ENCODE data around the gene MBD2. TPM values are rescaled to one million over a fixed set of nuclear protein-coding genes. Genes with fewer than 3 reads are reported as not detected.

Gene MBD2
- total RNA-seq, 1 experiment from 2014 or later, result 53.3 TPM

DNA sequence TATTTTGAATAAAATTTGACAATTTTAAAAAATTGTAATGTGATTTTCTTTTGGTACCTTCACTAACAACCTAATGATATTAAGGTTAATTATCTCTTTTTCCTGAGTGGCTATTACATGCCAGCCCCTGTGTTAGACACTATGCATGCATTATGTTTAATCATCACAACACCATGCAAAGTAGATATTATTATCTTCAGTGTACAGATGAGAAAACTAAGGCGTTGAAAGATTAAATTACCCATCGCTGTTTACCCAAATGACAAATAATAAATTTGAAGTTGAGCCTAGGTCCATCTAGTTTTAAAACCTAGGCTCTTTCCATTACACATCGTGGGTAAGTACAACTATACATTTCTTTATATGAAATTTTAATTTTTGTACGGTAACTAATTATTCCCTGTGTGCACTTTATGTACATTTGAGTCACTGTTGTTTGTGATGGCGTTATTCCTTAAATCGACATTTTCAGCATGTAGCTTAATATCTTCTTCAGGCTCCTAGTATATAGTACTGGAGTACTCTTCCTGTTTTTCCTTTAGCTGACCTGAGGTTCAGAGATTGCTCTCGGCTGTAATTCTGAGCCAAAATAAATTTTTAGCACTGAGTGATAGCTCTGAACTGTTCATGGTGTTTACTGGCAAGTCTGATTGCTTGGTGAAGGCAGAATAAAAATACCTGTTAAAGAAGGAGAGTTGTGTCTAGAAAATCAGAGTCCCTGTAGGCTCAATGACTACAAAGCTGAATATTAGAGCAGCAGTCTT lies 13.9 kb upstream of the MBD2 start:
- Histone ChIP-seq H3K27me3 (ENCODE audit: control insufficient read depth, insufficient read depth, low read length) (no peaks in the 10 kb centered on the region), H3K9me3 (ENCODE audit: control insufficient read depth, insufficient read depth, low read depth, low read length) (no peaks in the 10 kb centered on the region), H3K4me1 (ENCODE audit: control insufficient read depth, insufficient read depth, low read length) (no peaks in the 10 kb centered on the region), H3K4me3 (ENCODE audit: low read depth in 2 of 2, low read length in 2 of 2) (no peak overlapping the region), H3K36me3 (ENCODE audit: control insufficient read depth, insufficient read depth, low read length) (no peaks in the 10 kb centered on the region), H3K27ac (ENCODE audit: low read length) (no peak overlapping the region)
- in situ Hi-C loops (cut with HindIII; ENCODE audit: low pct_unique_long_range_greater_than_20kb, low sequenced_read_pairs), result no loop called here
- intact Hi-C loops (cut with micrococcal nuclease; ENCODE audit: unreplicated experiment), result no loop called here
- no peak for ATAC-seq
- TF ChIP-seq TCF7L2 (IDR thresholded peaks at IDR 0.05; ENCODE audit: low read depth, low read length) (no peak), SIN3A (IDR thresholded peaks at IDR 0.05; ENCODE audit: borderline replicate concordance, insufficient read depth, low read depth, low read length) (no peak), POLR2AphosphoS5 (IDR thresholded peaks at IDR 0.05; ENCODE audit: low read depth, low read length) (no peak)
- TF ChIP-seq, protein P1, sequence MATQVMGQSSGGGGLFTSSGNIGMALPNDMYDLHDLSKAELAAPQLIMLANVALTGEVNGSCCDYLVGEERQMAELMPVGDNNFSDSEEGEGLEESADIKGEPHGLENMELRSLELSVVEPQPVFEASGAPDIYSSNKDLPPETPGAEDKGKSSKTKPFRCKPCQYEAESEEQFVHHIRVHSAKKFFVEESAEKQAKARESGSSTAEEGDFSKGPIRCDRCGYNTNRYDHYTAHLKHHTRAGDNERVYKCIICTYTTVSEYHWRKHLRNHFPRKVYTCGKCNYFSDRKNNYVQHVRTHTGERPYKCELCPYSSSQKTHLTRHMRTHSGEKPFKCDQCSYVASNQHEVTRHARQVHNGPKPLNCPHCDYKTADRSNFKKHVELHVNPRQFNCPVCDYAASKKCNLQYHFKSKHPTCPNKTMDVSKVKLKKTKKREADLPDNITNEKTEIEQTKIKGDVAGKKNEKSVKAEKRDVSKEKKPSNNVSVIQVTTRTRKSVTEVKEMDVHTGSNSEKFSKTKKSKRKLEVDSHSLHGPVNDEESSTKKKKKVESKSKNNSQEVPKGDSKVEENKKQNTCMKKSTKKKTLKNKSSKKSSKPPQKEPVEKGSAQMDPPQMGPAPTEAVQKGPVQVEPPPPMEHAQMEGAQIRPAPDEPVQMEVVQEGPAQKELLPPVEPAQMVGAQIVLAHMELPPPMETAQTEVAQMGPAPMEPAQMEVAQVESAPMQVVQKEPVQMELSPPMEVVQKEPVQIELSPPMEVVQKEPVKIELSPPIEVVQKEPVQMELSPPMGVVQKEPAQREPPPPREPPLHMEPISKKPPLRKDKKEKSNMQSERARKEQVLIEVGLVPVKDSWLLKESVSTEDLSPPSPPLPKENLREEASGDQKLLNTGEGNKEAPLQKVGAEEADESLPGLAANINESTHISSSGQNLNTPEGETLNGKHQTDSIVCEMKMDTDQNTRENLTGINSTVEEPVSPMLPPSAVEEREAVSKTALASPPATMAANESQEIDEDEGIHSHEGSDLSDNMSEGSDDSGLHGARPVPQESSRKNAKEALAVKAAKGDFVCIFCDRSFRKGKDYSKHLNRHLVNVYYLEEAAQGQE (IDR thresholded peaks at IDR 0.05; ENCODE audit: insufficient read depth in 1 of 2, low read depth in 2 of 2, low read length in 1 of 2), result no peak
- TF ChIP-seq, protein P2, sequence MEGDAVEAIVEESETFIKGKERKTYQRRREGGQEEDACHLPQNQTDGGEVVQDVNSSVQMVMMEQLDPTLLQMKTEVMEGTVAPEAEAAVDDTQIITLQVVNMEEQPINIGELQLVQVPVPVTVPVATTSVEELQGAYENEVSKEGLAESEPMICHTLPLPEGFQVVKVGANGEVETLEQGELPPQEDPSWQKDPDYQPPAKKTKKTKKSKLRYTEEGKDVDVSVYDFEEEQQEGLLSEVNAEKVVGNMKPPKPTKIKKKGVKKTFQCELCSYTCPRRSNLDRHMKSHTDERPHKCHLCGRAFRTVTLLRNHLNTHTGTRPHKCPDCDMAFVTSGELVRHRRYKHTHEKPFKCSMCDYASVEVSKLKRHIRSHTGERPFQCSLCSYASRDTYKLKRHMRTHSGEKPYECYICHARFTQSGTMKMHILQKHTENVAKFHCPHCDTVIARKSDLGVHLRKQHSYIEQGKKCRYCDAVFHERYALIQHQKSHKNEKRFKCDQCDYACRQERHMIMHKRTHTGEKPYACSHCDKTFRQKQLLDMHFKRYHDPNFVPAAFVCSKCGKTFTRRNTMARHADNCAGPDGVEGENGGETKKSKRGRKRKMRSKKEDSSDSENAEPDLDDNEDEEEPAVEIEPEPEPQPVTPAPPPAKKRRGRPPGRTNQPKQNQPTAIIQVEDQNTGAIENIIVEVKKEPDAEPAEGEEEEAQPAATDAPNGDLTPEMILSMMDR (IDR thresholded peaks at IDR 0.05), result no peak
- CTCF ChIA-PET, result no interaction called here
- no peak for DNase-seq (ENCODE audit: low read depth, low spot score)
- POLR2A ChIA-PET, result no interaction called here
- no TSS peak for BruUV-seq (replicated peaks)

DNA sequence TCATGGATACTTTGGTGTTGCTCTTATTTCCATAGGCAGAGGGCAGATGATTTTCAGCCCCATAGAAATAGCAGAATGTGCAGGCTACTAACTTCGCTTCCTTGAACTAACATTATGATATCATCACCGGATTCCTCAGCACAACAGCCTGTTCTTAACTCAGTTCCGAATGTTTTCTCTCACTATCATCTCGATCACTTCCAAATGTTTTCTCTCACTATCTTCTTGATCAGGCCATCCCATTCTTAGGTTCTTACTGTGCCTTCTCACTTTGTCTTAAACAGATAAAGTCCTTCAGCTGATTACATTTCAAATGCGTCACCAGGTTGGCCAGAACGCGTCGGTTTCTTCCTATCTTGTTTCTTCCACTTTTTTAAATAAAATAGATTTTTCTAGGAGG lies 11.4 kb upstream of the MBD2 start:
- H3K27ac ChIP-seq (ENCODE audit: low read length), result no peak overlapping the region
- H3K36me3 ChIP-seq (ENCODE audit: control insufficient read depth, insufficient read depth, low read length), result no peaks in the 10 kb centered on the region
- in situ Hi-C loops (cut with HindIII; ENCODE audit: low pct_unique_long_range_greater_than_20kb, low sequenced_read_pairs), result no loop called here
- TF ChIP-seq, protein P1 (IDR thresholded peaks at IDR 0.05; ENCODE audit: insufficient read depth in 1 of 2, low read depth in 2 of 2, low read length in 1 of 2), result no peak
- TF ChIP-seq POLR2AphosphoS5 (IDR thresholded peaks at IDR 0.05; ENCODE audit: low read depth, low read length) (no peak), SIN3A (IDR thresholded peaks at IDR 0.05; ENCODE audit: borderline replicate concordance, insufficient read depth, low read depth, low read length) (no peak), TCF7L2 (IDR thresholded peaks at IDR 0.05; ENCODE audit: low read depth, low read length) (no peak)
- TF ChIP-seq, protein P2 (IDR thresholded peaks at IDR 0.05), result no peak
- H3K9me3 ChIP-seq (ENCODE audit: control insufficient read depth, insufficient read depth, low read depth, low read length), result no peaks in the 10 kb centered on the region
- ChIA-PET CTCF (no interaction called here), POLR2A (no interaction called here)
- ATAC-seq (no peak), DNase-seq (ENCODE audit: low read depth, low spot score) (no peak)
- no TSS peak for BruUV-seq (replicated peaks)
- intact Hi-C loops (cut with micrococcal nuclease; ENCODE audit: unreplicated experiment), result no loop called here
- H3K4me1 ChIP-seq (ENCODE audit: control insufficient read depth, insufficient read depth, low read length), result no peaks in the 10 kb centered on the region
- no peak overlapping the region for H3K4me3 ChIP-seq (ENCODE audit: low read depth in 2 of 2, low read length in 2 of 2)
- no peaks in the 10 kb centered on the region for H3K27me3 ChIP-seq (ENCODE audit: control insufficient read depth, insufficient read depth, low read length)
